GM12892 (cell line): ENCODE measurements around the gene CRB3.

Experiments used
- DNase-seq: peaks from one replicate; pipeline ENCODE4 v3.0.0; 2011; ENCODE audit not compliant: insufficient read length
- FAIRE-seq: peaks from 2 replicates; lab custom pipeline; 2011; peaks lifted over from hg19 to GRCh38; lab: Jason Lieb, UNC
- POLR2A ChIP-seq: IDR thresholded peaks from 2 replicates; pipeline ENCODE4 v1.6.1; 2011; ENCODE audit warnings: low read depth, low read length, control low read depth
- POLR2AphosphoS5 ChIP-seq: IDR thresholded peaks from 2 replicates; pipeline ENCODE4 v1.6.1; 2011; ENCODE audit warnings: low read depth, low read length, control low read depth
- TAF1 ChIP-seq: IDR thresholded peaks from 2 replicates; pipeline ENCODE4 v1.6.1; 2011; ENCODE audit warnings: low read depth, mild to moderate bottlenecking, control low read depth, low read length, borderline replicate concordance

The CRB3 gene

DNA sequence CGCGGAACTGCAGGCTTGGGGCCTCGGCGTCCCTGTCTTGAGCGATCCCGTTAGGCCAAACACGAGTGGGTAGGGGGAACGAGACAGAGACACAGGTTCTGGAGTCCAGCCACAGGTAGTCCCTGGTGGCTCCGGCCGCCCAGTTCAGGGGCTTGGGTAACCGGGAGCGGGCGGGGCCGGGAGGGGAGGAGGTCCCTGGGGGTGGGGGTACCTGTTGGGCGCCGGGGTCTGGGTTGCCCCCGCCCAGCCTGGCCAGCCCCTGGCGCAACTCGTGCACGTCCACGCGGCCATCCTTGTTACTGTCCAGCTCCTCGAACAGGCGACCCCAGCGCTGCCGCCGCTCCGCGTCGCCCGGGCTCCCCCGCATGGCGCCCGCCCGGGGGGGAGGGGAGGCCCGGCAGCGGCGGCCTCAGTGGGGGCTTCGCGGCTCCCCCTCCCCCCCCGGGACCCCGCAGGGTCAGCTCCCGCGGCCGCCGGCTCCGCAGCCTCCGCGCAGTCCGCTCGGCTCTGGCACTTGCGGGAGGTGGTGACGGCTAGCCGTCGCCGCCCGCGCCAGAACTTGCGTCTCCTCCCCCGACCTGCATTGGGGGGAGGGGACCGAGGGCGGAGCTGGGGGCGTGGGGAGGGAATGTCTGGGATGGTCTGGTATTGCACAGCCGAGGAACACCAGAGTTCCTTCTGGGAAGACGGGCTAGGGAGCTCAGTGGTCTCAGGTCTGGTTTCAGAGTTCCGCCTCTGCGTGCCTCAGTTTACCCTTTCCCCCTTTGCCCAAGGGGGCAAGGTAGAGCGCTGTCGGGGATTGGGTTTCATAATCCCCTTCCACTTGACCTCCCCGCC, 4.6 kb upstream of the CRB3 start, which contains the start of gene SLC25A23:
Gene SLC25A23 (minus strand): TSS at position 531 of the 837 bp plus-strand sequence. CDS start 164 bp downstream, at position 367.
- TF ChIP-seq TAF1 (no peak), POLR2AphosphoS5 (no peak), POLR2A (no peak)

DNA sequence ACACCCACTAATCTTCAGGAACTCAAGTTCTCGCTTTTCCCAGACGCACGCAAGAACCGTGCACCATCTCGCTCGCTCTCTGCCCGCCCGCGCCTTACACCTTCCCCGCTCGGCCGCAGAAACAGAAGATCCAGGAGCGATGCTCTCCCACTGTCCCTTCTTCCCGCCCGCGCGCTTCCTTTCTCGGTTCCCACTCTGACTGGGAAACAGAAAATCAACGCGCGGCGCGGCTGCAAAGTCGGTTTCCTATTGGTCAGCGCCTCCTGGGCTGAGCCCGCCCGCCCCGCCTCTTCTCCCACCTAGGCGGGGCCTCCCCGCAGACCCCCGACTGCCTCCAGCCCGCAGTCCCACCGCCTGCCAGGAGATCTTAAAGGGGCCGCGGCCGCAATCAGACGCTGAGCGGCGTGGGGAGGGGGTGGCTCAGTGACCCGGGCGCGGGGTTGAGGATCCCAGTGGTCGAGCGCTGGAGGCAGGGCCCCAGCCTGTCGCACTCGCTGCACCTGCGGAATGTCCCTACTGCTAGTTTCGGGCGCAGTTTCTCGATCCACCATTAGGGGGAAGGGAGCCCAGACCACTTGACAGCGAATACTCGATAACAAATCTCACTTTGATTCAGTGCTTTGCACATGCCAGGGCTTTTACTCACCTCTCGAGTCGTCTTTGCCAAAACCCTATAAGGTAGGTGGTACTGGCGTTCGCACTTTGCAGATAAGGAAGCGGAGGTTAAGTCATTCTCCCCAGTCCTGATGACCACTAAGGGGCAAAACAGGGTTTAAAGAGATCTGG, 3.8 kb upstream of the CRB3 start:
- TF ChIP-seq POLR2AphosphoS5: no peak
- TF ChIP-seq POLR2A: peak; percentile 64; the same call in 1 of the 2 replicates
- TF ChIP-seq TAF1: no peak
- FAIRE-seq: peak; percentile 99
- peak; percentile 93 for DNase-seq

More for the DNA sequence above, 4.6 kb upstream of the CRB3 start, which contains the start of gene SLC25A23:
- FAIRE-seq (no peak), DNase-seq (peak; percentile 86)

DNA sequence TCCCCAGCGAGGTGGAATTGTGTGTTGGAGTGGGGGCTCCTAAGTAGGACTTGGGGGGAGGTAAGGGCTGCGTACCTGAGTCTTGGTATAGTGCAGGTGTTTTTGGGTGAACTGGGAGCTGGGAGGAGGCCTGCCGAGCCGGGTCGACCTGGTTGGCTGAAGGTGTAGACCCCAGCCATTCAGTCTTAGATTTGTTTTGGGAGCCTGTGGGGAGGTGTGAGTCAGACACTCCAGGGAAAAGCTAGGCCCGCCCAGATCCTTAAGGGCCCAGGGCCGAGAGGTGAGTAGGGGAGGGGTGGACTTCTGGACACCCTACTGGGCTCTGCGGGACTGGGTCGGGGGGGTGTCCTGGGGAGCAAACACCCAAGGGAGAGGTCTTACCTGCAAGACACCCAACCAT, 935 bp downstream of the CRB3 start:
- TF ChIP-seq POLR2A (no peak), POLR2AphosphoS5 (no peak), TAF1 (no peak)
- DNase-seq: no peak
- FAIRE-seq: no peak

DNA sequence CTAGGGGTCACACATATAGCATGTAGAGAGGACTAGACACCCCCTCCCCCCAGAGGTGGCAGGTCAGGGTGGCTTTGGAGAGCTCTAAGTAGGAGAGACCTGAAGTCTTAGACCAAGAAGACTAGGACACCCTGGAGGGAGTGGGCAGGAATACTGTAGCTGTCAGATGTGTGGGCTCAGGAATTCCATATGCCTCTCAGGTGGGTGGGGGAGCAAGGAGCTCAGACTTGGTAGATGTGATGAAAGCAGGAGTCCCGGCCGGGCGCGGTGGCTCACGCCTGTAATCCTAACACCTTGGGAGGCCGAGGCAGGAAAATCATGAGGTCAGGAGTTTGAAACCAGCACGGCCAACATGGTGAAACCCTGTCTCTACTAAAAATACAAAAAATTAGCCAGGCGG, 1.6 kb downstream of the CRB3 start:
- TF ChIP-seq POLR2A (no peak), TAF1 (no peak), POLR2AphosphoS5 (no peak)
- no peak for FAIRE-seq

DNA sequence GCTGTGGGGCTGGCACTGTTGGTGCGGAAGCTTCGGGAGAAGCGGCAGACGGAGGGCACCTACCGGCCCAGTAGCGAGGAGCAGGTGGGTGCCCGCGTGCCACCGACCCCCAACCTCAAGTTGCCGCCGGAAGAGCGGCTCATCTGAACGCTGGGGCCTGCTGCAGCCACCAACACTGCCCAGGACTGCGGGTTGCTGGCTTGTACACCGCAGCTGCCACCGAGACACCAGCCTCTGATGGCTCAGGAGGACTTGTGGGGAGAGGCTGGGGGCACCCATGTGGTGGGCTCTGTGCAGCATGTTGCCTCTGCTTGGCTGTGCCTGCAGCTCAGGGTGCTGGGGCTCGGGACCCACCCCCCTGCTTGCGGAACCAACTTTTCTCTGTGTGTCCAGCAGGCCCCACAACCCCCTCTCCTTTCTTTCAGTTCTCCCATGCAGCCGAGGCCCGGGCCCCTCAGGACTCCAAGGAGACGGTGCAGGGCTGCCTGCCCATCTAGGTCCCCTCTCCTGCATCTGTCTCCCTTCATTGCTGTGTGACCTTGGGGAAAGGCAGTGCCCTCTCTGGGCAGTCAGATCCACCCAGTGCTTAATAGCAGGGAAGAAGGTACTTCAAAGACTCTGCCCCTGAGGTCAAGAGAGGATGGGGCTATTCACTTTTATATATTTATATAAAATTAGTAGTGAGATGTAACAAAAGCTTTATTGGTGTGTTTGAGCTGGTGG, 2.6 kb downstream of the CRB3 start:
- FAIRE-seq (no peak), DNase-seq (no peak)
- TF ChIP-seq TAF1 (no peak), POLR2AphosphoS5 (peak; percentile 34; the same call in 1 of the 2 replicates), POLR2A (peak; percentile 26; the same call in 1 of the 2 replicates)

More for the DNA sequence above, 1.6 kb downstream of the CRB3 start:
- no peak for DNase-seq

DNA sequence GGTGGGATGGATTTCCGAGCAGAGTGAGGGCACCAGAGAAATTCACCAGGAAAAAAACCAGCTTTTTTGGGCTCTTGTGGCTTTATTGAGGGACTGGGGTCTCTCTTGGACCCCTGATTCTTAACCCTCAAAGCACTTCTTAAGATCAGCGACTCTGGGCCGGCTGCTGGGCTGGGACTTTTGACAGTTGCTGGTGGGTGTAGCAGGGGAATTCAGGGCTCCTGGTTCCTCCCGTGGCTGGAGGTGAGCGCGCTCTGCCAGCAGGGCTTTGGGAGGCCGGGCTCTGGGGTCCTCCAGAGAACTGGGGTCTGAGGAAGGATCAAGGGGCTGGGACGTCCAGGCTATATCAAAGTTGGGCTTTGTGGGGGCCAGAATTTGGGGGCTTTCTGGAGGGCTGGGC, 3.3 kb downstream of the CRB3 start:
- TF ChIP-seq TAF1 (no peak), POLR2AphosphoS5 (no peak), POLR2A (no peak)

DNA sequence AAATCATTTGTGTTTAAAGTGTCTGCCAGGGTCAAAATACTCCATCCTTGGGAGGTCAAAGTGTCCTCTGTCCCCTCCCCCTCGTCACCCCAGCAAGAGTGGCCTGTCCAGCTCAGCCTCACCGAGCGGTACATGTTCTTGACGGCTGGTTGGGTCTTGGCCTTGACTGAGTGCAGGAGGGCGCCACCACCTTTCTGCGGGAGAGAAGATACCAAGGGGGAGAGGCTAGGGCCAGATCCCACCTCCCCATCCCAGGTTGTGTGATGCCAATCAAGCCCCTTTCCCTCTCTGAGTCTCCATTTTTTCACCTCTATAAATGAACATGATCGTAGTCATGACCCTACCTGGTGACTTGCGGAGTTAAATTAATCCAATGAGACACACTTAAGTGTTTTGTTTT, 6.1 kb downstream of the CRB3 start:
- FAIRE-seq: no peak
- no peak for TF ChIP-seq TAF1
- TF ChIP-seq POLR2AphosphoS5: no peak
- TF ChIP-seq POLR2A: no peak
- DNase-seq: no peak

More for the DNA sequence above, 3.3 kb downstream of the CRB3 start:
- FAIRE-seq (no peak), DNase-seq (no peak)

DNA sequence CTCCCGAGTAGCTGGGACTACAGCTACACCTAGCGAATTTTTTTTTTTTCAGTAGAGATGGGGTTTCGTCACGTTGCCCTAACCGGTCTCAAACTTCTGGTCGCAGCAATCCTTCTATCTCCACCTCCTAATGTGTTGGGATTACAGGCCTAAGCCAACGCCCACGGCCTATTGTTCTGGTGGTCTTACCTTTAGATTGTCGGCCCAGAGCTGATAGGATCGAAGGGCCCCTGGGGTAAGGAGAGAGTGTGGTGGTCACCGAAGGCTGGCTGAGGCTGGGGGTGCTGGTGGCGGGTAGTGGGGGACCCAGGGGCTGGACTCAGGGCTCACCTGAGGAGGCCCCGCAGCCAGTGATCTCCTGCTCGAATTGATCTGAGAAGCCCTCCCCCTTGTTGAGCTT, 7.0 kb downstream of the CRB3 start:
- no peak for TF ChIP-seq POLR2AphosphoS5
- TF ChIP-seq POLR2A: no peak
- TF ChIP-seq TAF1: no peak
- no peak for DNase-seq
- FAIRE-seq: no peak

DNA sequence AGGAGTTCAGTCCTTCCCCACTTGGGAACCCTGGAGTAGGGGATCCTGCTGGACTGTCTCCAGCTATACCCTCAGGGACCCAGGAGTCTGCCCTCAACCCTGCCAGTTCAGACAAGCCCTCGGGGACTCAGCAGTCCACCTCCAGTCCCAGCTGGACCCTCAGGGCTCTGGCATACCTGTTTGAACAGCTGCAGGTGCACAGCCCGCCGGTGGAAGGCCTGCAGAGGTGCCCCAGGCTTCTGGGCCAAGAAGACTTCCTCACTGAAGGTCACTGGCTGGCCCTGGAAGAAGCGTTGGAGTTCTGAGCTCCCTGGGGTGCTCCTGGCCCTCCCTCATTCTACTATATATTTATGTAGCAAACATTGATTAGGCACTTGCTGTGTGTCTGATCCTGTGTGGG, 8.6 kb downstream of the CRB3 start:
- FAIRE-seq (no peak), DNase-seq (no peak)
- TF ChIP-seq POLR2AphosphoS5 (no peak), POLR2A (no peak), TAF1 (no peak)

DNA sequence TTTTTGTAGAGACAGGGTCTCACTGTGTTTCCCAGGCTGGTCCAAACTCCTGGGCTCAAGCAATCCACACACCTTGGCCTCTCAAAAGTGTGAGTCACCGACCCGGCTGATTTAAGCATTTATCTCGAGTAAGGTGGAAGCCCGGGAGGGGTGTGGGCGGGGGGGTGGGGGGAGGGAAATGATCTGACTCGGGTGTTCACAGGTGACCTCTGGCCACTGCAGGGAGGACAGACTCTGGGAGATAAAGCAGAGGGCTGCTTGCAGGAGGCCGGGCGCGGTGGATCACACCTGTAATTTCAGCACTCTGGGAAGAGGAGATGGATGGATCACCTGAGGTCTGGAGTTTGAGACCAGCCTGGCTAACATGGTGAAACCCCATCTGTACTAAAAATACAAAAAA, 9.6 kb downstream of the CRB3 start:
- DNase-seq: no peak
- no peak for FAIRE-seq
- TF ChIP-seq POLR2AphosphoS5: no peak

DNA sequence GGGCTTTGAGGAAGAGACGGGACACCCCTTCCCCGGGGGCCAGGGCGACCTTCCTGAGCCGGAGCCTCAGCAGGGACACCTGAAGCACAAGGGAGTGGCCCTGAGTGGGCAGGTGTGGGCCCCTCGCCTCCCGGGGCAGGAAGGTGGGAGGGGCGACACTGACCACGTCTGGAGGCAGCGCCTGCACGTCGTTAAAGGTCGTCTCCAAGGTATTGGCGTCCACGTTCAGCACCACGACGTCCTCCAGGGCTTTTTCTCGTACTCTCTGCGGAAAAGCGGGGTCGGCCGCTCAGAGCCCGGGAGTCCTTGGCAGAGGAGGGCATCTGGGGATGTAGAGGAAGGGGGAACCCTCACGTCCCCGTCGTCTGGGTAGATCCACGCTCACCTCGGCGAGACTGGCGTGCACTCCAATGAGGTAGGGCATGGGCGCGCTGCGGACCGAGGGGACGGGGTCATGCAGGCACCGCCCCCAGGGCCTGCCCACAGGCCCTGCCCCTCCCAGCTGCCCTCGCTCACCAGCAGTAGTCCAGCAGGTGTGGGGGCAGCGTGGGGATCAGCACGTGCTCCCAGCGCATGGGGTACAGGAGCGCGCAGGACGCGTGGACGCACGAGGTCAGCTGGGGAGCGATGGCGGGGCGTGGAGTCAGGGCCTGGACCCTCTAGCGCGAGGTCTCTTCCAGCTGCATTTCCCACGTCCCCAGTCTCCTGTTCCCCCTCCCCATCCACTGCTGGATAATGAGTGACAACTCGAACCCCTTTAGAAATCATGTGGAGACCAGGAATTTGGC, 11.4 kb downstream of the CRB3 start:
- no peak for DNase-seq
- FAIRE-seq: no peak
- TF ChIP-seq POLR2A (no peak), POLR2AphosphoS5 (no peak), TAF1 (no peak)
